ENCODE data around the gene EML4. TPM values are rescaled to one million over a fixed set of nuclear protein-coding genes. Genes with fewer than 3 reads are reported as not detected.
A peak's percentile ranks its signal among the peaks of the same experiment; 100 is the strongest.

Gene EML4
- polyA plus RNA-seq, 1 of the 3 experiments (the other 2 are of a cell fraction) = 35.0 TPM

- no peak overlapping the region for H2AFZ ChIP-seq (ENCODE audit: low read depth)
- WGBS (ENCODE audit: low lambda C conversion rate) = 67% methylated on average over 1 of the region's 1 CpG
- no peak overlapping the region for H3K4me2 ChIP-seq
- no peaks in the 10 kb centered on the region for H3F3A ChIP-seq (replicated peaks; ENCODE audit: insufficient read depth)
- ChIA-PET POLR2A (no interaction called here), CTCF (interaction anchor here (0.7 to 2.6 kb wide), 4 partner anchors 16 to 163 kb away, joined by 3 to 9 read pairs (median 4); no protein-coding TSS in a partner anchor)
- H3K79me2 ChIP-seq (ENCODE audit: insufficient read depth) = peaks cover 5% of the 10 kb centered on the region
- no peaks in the 10 kb centered on the region for H3K9me3 ChIP-seq
- H3K9me2 ChIP-seq = no peaks in the 10 kb centered on the region
- no peaks in the 10 kb centered on the region for H3K36me3 ChIP-seq (replicated peaks in 1 of 2; ENCODE audit: control insufficient read depth in 1 of 2, insufficient read depth in 2 of 2, low read length in 1 of 2)
- peaks cover 4 to 19% of the 10 kb centered on the region in 2 experiments; a peak in 3 of 4 replicates for H3K4me1 ChIP-seq (ENCODE audit: control insufficient read depth in 1 of 2, insufficient read depth in 2 of 2, low read depth in 1 of 2, low read length in 1 of 2)
- H3K9ac ChIP-seq = no peak overlapping the region
- H3K27ac ChIP-seq (ENCODE audit: low read depth in 2 of 2, low read length in 1 of 2) = no peak overlapping the region
- no peaks in the 10 kb centered on the region for H3K27me3 ChIP-seq (ENCODE audit: insufficient read depth)
- no peak overlapping the region for H3K4me3 ChIP-seq (ENCODE audit: low read depth in 2 of 2, low read length in 1 of 2)
- TF ChIP-seq RCOR1 (IDR thresholded peaks at IDR 0.05; ENCODE audit: low read length) (no peak), RAD21 (IDR thresholded peaks at IDR 0.05; ENCODE audit: low read length) (no peak), RFX5 (IDR thresholded peaks at IDR 0.05; ENCODE audit: low read length) (no peak)
- DNase-seq = no peak
- H4K20me1 ChIP-seq (ENCODE audit: insufficient read depth) = no peaks in the 10 kb centered on the region
These were observed 4.2 kb upstream of the EML4 start for GRCh38 chr2:42164971-42165370.

GRCh38 chr2:42167458-42167857, 1.7 kb upstream of the EML4 start:
- peak overlapping the region; percentile 47 for H2AFZ ChIP-seq (ENCODE audit: low read depth)
- DNase-seq = no peak
- H3K36me3 ChIP-seq (replicated peaks in 1 of 2; ENCODE audit: control insufficient read depth in 1 of 2, insufficient read depth in 2 of 2, low read length in 1 of 2) = no peaks in the 10 kb centered on the region
- peak overlapping the region in 1 of 2 experiments; percentile 64; a peak in 2 of 4 replicates for H3K27ac ChIP-seq (ENCODE audit: low read depth in 2 of 2, low read length in 1 of 2)
- H3K4me2 ChIP-seq = no peak overlapping the region
- peaks cover 30% of the 10 kb centered on the region for H3K79me2 ChIP-seq (ENCODE audit: insufficient read depth)
- peaks cover 14 to 25% of the 10 kb centered on the region in 2 experiments; a peak in 3 of 4 replicates for H3K4me1 ChIP-seq (ENCODE audit: control insufficient read depth in 1 of 2, insufficient read depth in 2 of 2, low read depth in 1 of 2, low read length in 1 of 2)
- peaks cover 9% of the 10 kb centered on the region for H4K20me1 ChIP-seq (ENCODE audit: insufficient read depth)
- POLR2A ChIA-PET = no interaction called here
- H3K9me3 ChIP-seq = no peaks in the 10 kb centered on the region
- CTCF ChIA-PET = interaction anchor here (1.0 to 2.6 kb wide), 4 partner anchors 19 to 81 kb away, joined by 3 to 9 read pairs (median 7); no protein-coding TSS in a partner anchor
- WGBS (ENCODE audit: low lambda C conversion rate) = 56% methylated on average over 2 of the region's 2 CpGs
- TF ChIP-seq RXRA (IDR thresholded peaks at IDR 0.05; ENCODE audit: borderline replicate concordance, low read depth) = no peak
- TF ChIP-seq ZBTB33 (IDR thresholded peaks at IDR 0.05; ENCODE audit: borderline replicate concordance, low read depth) = no peak
- TF ChIP-seq RFX5 (IDR thresholded peaks at IDR 0.05; ENCODE audit: low read length) = no peak
- TF ChIP-seq YY1 (IDR thresholded peaks at IDR 0.05; ENCODE audit: low read depth) = no peak
- no peak for TF ChIP-seq NRF1 (IDR thresholded peaks at IDR 0.05; ENCODE audit: low read depth, low read length)
- TF ChIP-seq USF1 (IDR thresholded peaks at IDR 0.05; ENCODE audit: borderline replicate concordance, low read depth) = peak; percentile 83; the same call in 1 of the 2 replicates
- no peak for TF ChIP-seq PBX3 (IDR thresholded peaks at IDR 0.05)
- peak; percentile 37; the same call in 1 of the 2 replicates for TF ChIP-seq USF2 (IDR thresholded peaks at IDR 0.05; ENCODE audit: borderline replicate concordance, low read depth, low read length)
- no peaks in the 10 kb centered on the region for H3K9me2 ChIP-seq
- no peaks in the 10 kb centered on the region for H3F3A ChIP-seq (replicated peaks; ENCODE audit: insufficient read depth)
- H3K9ac ChIP-seq = no peak overlapping the region
- no peak overlapping the region for H3K4me3 ChIP-seq (ENCODE audit: low read depth in 2 of 2, low read length in 1 of 2)
- no peaks in the 10 kb centered on the region for H3K27me3 ChIP-seq (ENCODE audit: insufficient read depth)

All from SK-N-SH (cell line).